ENCODE results near the gene GLP1R. TPM values are rescaled to one million over a fixed set of nuclear protein-coding genes. Genes with fewer than 3 reads are reported as not detected.

Gene GLP1R
- total RNA-seq, 1 donor from 2014 or later: not detected

GRCh38 chr6:39018103-39018502, 30.5 kb upstream of the GLP1R start:
- no peak overlapping the region for H3K4me3 Mint-ChIP-seq (ENCODE audit: unreplicated experiment)

GRCh38 chr6:39020136-39020535, 28.4 kb upstream of the GLP1R start:
- H3K4me1 Mint-ChIP-seq (ENCODE audit: low read depth, unreplicated experiment): no peaks in the 10 kb centered on the region

More at GRCh38 chr6:39018103-39018502, 30.5 kb upstream of the GLP1R start:
- Mint-ChIP-seq H3K4me1 (ENCODE audit: low read depth, unreplicated experiment) (no peaks in the 10 kb centered on the region), H3K36me3 (ENCODE audit: unreplicated experiment) (no peaks in the 10 kb centered on the region), H3K9me3 (ENCODE audit: unreplicated experiment) (no peaks in the 10 kb centered on the region), H3K27me3 (ENCODE audit: unreplicated experiment) (no peaks in the 10 kb centered on the region), H3K27ac (ENCODE audit: unreplicated experiment) (no peak overlapping the region)
- DNase-seq: no peak
- no peak for TF ChIP-seq CTCF (IDR thresholded peaks at IDR 0.05; ENCODE audit: partially characterized antibody, unreplicated experiment)

GRCh38 chr6:39021041-39021440, 27.5 kb upstream of the GLP1R start:
- H3K9me3 Mint-ChIP-seq (ENCODE audit: unreplicated experiment): no peaks in the 10 kb centered on the region
- no peak overlapping the region for H3K27ac Mint-ChIP-seq (ENCODE audit: unreplicated experiment)
- H3K4me1 Mint-ChIP-seq (ENCODE audit: low read depth, unreplicated experiment): no peaks in the 10 kb centered on the region
- no peaks in the 10 kb centered on the region for H3K36me3 Mint-ChIP-seq (ENCODE audit: unreplicated experiment)
- no peaks in the 10 kb centered on the region for H3K27me3 Mint-ChIP-seq (ENCODE audit: unreplicated experiment)
- no peak overlapping the region for H3K4me3 Mint-ChIP-seq (ENCODE audit: unreplicated experiment)
- no peak for TF ChIP-seq CTCF (IDR thresholded peaks at IDR 0.05; ENCODE audit: partially characterized antibody, unreplicated experiment)
- DNase-seq: no peak

More at GRCh38 chr6:39020136-39020535, 28.4 kb upstream of the GLP1R start:
- DNase-seq: no peak
- Mint-ChIP-seq H3K9me3 (ENCODE audit: unreplicated experiment) (no peaks in the 10 kb centered on the region), H3K4me3 (ENCODE audit: unreplicated experiment) (no peak overlapping the region), H3K27ac (ENCODE audit: unreplicated experiment) (no peak overlapping the region), H3K27me3 (ENCODE audit: unreplicated experiment) (no peaks in the 10 kb centered on the region), H3K36me3 (ENCODE audit: unreplicated experiment) (no peaks in the 10 kb centered on the region)
- no peak for TF ChIP-seq CTCF (IDR thresholded peaks at IDR 0.05; ENCODE audit: partially characterized antibody, unreplicated experiment)

GRCh38 chr6:39021779-39022178, 26.8 kb upstream of the GLP1R start:
- TF ChIP-seq CTCF (IDR thresholded peaks at IDR 0.05; ENCODE audit: partially characterized antibody, unreplicated experiment): no peak
- Mint-ChIP-seq H3K27ac (ENCODE audit: unreplicated experiment) (no peak overlapping the region), H3K4me1 (ENCODE audit: low read depth, unreplicated experiment) (no peaks in the 10 kb centered on the region), H3K9me3 (ENCODE audit: unreplicated experiment) (no peaks in the 10 kb centered on the region), H3K36me3 (ENCODE audit: unreplicated experiment) (no peaks in the 10 kb centered on the region), H3K27me3 (ENCODE audit: unreplicated experiment) (no peaks in the 10 kb centered on the region), H3K4me3 (ENCODE audit: unreplicated experiment) (no peak overlapping the region)
- DNase-seq: no peak

GRCh38 chr6:39026175-39026574, 22.4 kb upstream of the GLP1R start:
- TF ChIP-seq CTCF (IDR thresholded peaks at IDR 0.05; ENCODE audit: partially characterized antibody, unreplicated experiment): no peak
- Mint-ChIP-seq H3K4me1 (ENCODE audit: low read depth, unreplicated experiment) (no peaks in the 10 kb centered on the region), H3K27ac (ENCODE audit: unreplicated experiment) (no peak overlapping the region), H3K36me3 (ENCODE audit: unreplicated experiment) (no peaks in the 10 kb centered on the region), H3K27me3 (ENCODE audit: unreplicated experiment) (peaks cover 1% of the 10 kb centered on the region), H3K9me3 (ENCODE audit: unreplicated experiment) (no peaks in the 10 kb centered on the region), H3K4me3 (ENCODE audit: unreplicated experiment) (no peak overlapping the region)
- DNase-seq: no peak

All from glutamatergic neuron (in vitro differentiated cells).